ENCODE data around the gene DIO1.

DIO1 gene

GRCh38 chr1:53942127-53942957 is 48.4 kb downstream of the DIO1 start:
- DNase-seq (ENCODE audit: low read depth, low spot score): no peak

GRCh38 chr1:53943090-53943489 is 49.1 kb downstream of the DIO1 start:
- DNase-seq (ENCODE audit: low read depth, low spot score): no peak

GRCh38 chr1:53943490-53944043 is 49.6 kb downstream of the DIO1 start:
- DNase-seq (ENCODE audit: low read depth, low spot score): no peak

GRCh38 chr1:53944469-53945182 is 50.6 kb downstream of the DIO1 start:
- no peak for DNase-seq (ENCODE audit: low read depth, low spot score)

GRCh38 chr1:53945183-53945432 is 51.1 kb downstream of the DIO1 start:
- DNase-seq (ENCODE audit: low read depth, low spot score): no peak

- DNase-seq (ENCODE audit: low read depth, low spot score): peak; percentile 93
These were observed 51.7 kb downstream of the DIO1 start, which contains the start of gene IFT25 for GRCh38 chr1:53945433-53946251. TSS of gene IFT25 (minus strand) at chr1:53945699. CDS start at chr1:53940082, 5,617 bp downstream.

GRCh38 chr1:53946252-53947171 is 52.5 kb downstream of the DIO1 start, which contains the start of gene LRRC42:
TSS of gene LRRC42 (plus strand) at chr1:53946350. CDS start at chr1:53952000, 5,650 bp downstream.
- DNase-seq (ENCODE audit: low read depth, low spot score): no peak

- DNase-seq (ENCODE audit: low read depth, low spot score): no peak
These were observed 53.4 kb downstream of the DIO1 start for GRCh38 chr1:53947172-53947907.

GRCh38 chr1:53948291-53948690 is 54.3 kb downstream of the DIO1 start:
- no peak for DNase-seq (ENCODE audit: low read depth, low spot score)

- DNase-seq (ENCODE audit: low read depth, low spot score): no peak
These were observed 55.3 kb downstream of the DIO1 start for GRCh38 chr1:53949023-53949990.

- no peak for DNase-seq (ENCODE audit: low read depth, low spot score)
These were observed 57.7 kb downstream of the DIO1 start for GRCh38 chr1:53951697-53952096.

GRCh38 chr1:53954128-53954527 is 60.1 kb downstream of the DIO1 start:
- DNase-seq (ENCODE audit: low read depth, low spot score): no peak

GRCh38 chr1:53956308-53957168 is 62.6 kb downstream of the DIO1 start:
- DNase-seq (ENCODE audit: low read depth, low spot score): no peak

GRCh38 chr1:53957194-53957818 is 63.3 kb downstream of the DIO1 start:
- DNase-seq (ENCODE audit: low read depth, low spot score): no peak

- DNase-seq (ENCODE audit: low read depth, low spot score): no peak
These were observed 65.8 kb downstream of the DIO1 start for GRCh38 chr1:53959664-53960250.
